ELR (cell line): Measurements from ENCODE around the gene AKAP1.

Source experiments
- DNase-seq: peaks from one replicate; pipeline ENCODE4 v3.0.0-alpha.2; 2015; ENCODE audit warnings: low read depth

AKAP1 gene

DNA sequence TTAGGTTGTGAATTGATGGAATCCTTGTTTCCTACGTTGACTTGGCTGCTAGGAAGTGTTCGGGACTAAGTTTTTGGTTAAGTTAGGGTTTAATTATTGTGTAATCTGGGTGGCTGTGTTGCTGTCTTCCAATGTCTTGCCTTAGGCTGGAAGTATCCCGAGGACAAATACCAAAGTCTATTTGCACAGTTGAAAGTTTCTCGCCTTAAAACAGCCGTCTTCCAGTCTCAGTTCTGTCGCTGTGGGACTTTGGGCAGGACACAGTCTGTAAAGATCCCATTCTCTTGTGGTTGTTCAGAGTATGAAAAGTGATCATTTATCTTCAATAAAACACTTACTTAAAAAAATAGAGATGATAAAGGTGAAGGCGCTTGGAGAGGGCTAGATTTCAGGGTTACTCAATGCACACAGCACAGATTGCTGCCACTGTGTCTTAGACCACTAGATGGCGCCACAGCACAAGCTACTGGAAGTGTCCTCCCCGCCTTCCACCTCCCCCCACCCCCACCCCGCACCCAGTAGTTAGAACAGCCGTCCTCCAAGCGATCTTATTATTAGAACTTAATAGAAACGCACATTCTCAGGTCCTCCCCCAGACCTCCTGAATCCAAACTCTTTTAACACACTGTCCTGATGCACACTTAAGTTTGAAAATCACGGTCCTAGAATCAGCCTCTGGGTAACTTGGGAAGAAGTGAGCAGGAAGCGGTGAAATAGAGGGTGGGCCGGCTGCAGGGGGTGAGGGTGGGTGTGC lies 45.8 kb downstream of the AKAP1 start:
- DNase-seq, result peak; percentile 83

DNA sequence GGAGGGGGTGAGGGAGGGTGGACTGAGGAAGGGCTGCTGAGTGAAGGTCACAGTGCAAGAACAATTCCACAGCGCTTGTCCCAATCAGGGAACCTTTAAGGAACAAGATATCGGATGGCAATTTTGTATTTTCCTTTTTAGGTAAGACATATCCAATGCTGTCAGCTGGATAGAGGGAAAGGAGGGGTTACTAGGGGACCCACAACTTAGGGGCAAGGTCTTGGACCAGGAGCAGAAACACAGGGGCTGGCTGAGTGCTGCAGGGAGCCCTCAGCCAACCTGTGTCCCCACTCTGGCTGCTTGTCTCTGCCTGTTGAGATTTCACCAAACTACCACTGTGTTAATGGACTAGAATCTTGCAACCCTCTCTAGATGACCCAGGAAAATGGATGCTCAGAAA lies 47.6 kb downstream of the AKAP1 start:
- DNase-seq, result no peak

GRCh38 chr17:57133486-57133885 lies 48.4 kb downstream of the AKAP1 start:
- DNase-seq, result peak; percentile 45

DNA sequence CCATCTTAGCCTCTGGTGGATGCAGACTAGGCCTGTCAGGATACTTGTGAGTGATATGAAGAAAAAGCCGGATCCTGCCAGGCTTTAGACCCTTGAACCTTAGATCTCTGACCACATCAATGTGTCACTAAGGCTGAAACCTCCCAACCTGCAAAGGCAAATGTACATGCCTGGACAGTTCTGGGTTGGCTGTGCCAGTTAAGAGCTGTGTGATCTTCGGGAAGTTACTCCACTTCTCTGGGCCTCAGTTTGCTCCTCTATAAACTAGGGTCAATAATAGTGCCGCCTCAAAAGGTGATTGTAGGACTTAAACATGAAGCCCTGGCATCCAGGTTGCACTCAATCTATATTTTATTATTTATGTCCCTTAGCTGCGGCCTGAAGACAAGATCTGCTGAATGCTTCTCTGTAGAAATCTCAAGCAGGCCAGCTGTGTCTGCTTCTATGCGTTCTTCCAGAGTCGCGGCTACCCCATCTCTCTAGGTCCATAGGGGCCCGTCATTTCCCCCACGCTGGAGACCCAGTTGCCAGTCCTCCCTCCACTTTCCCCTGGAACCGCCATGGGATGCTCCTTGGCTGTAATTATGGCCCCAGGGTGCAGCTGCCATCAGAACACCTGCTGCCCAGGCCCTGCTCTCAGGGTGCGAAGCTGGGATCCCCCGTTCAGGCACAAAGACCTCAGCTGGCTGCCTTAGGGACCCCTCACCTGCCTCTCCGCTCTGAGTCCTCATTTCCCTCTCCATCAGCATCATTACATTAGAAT lies 50.2 kb downstream of the AKAP1 start:
- no peak for DNase-seq

DNA sequence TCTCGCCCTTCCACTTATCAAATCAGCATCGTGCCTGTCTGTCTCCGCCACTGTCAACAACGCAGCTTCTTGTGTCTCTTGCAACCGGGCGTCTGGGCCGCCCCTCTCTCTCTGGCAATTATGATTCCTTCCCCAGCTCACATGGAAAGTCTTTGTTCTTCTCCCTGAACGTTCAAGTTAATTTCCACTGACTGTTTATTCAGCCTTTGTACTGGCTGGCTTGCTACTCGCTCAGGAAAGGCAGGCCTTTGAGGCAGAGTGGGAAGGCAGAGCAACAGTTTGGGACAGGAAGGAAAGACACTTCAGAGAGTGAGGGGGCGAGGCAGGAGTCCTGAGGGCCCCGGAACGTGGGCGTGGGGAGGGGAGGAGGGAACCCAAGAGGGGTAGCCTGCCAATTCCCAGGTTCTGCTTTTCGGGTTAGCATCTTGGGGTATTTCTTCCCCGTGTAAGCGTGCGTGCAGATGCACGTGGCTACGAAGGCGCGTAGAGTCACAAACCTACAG lies 50.8 kb downstream of the AKAP1 start:
- DNase-seq, result no peak

DNA sequence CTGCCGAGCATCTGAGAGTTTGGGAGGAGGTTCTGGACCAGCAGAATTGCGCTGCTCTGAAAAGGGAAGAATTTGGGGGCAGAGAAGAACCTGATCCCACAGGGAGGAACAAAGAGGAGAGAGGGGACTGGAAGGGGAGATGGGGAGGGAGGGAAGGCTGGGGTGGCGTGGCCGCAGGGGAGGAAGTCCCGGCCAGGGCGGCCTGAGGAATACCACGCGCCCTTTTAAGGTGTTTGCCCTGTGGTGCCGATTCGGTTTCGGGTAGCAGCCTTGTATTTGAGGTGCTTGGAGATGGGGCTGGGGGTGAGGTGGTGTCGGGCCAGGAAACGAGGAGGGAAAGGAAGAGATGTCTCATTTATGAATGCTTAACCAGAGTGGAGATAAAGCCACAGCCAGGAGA lies 51.3 kb downstream of the AKAP1 start:
- no peak for DNase-seq

- no peak for DNase-seq
These were observed 53.2 kb downstream of the AKAP1 start for GRCh38 chr17:57138030-57138911.

- DNase-seq, result peak; percentile 56
These were observed 54.0 kb downstream of the AKAP1 start for GRCh38 chr17:57138956-57139576.

DNA sequence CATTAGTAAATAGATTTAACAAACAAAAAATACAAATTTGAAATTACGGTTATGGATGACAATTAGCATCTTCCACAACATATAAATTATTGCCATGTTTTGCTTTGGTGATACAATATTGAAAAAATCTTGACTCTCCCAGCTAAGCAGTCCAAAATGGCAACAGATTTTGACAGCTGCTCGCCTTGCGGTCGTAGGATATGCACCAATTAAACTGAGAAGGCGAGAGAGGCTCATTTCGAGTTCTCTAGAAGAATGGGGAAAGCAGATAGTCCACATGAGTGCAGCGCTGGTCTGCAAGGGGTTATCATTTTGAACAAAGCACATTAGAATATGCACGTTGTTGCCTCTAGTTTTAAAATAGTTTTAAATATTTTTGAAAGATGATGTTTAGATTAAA lies 55.3 kb downstream of the AKAP1 start:
- no peak for DNase-seq

- DNase-seq, result peak; percentile 22
These were observed 57.9 kb downstream of the AKAP1 start for GRCh38 chr17:57142925-57143324.

GRCh38 chr17:57143361-57143760 lies 58.3 kb downstream of the AKAP1 start:
- DNase-seq, result no peak

DNA sequence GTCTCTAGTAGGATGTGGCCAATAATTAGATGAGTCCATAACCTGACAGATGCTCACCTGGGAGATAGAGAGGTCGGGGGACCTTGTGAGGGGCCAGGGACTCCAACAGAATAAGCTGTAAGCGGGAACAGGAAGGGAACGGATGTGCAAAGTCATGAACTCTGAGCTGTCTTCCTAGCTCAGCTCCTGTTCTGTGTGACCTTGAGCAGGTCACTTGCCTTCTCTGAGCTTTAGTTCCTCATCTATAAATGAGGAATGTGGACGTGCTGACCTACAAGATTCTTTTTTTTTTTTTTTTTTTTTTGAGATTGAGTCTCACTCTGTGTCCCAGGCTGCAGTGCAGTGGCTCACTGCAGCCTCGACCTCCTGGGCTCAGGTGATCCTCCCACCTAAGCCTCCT lies 58.9 kb downstream of the AKAP1 start:
- DNase-seq, result no peak

DNA sequence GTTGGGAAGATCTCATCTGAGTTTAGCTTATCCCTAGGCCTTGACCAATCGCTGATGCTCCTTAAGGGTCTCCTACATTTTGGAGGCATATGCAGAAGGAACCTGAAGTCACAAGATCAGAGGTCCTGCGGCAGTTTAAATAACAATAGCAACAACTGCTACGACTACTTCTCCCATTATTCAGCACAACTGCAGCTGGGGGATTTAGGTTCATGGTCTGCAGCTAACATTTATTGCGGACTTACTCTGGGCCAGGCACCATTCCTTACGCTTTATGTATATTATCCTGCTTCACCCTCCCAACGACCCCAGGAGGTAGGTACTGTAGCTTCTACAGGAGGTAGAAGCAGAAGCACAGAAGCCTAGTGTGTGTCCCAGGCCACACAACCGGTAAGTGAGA lies 59.5 kb downstream of the AKAP1 start:
- DNase-seq, result no peak

DNA sequence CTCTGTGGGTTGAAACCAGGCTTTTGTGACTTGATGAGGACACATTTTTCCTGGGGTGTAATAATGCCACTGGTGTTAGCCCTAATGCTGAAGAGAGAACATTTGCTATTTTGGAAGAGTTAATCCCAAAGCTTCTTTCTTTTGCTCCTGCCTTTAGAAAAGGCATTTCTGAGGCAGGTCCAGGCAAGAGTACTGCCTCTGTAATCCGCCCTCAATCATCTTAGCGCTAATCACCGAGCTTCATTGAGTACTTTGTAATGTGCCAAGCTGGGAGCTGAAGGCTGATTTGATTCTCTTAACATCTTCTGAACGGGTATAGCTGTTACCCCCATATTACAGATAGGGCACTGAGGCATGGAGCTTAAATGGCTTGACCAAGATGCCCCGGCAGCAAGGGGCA lies 60.3 kb downstream of the AKAP1 start:
- no peak for DNase-seq

- DNase-seq, result no peak
These were observed 61.2 kb downstream of the AKAP1 start for GRCh38 chr17:57146273-57146672.

- no peak for DNase-seq
These were observed 66.8 kb downstream of the AKAP1 start for GRCh38 chr17:57151798-57152197.

GRCh38 chr17:57152967-57153528 lies 68.0 kb downstream of the AKAP1 start:
- no peak for DNase-seq

- DNase-seq, result no peak
These were observed 69.9 kb downstream of the AKAP1 start for GRCh38 chr17:57154921-57155320.

DNA sequence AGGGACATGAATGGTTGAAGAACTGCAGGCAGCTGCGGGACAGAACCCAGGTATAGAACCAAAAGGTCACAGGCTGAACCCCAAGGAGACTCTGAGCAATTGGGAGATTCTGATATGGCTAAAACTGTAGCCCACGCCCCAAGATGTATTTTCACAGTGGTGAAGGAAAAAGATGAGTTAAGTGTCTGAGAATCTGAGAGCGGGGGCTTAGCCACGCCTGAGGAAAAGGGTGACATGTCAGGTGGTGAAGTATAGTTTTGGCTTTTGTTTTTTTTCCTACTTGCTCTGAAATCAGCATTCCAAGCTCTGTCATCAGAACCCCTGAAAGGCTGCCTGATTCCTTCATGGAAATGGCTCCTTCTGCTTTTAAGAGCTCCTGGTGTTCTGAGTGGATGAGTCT lies 73.3 kb downstream of the AKAP1 start:
- no peak for DNase-seq

- no peak for DNase-seq
These were observed 73.7 kb downstream of the AKAP1 start for GRCh38 chr17:57158795-57159194.

- no peak for DNase-seq
These were observed 75.6 kb downstream of the AKAP1 start for GRCh38 chr17:57160624-57161023.

DNA sequence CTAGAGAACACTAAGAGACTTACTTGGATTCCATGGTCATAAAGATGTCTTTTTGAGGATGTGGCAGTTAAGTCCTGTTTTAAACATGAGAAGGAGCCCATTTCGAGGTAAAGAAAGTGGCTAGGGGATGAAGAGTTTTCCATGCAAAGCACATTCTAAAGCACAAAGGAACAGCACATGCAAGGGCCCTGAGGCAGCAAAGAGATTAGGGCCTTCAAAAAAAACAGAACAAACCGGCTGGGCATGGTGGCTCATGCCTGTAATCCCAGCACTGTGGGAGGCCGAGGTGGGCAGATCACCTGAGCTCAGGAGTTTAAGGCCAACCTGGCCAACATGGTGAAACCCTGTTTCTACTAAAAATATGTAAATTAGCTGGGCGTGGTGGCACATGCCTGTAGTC lies 79.8 kb downstream of the AKAP1 start:
- DNase-seq, result no peak
